Globus pallidus (tissue), 1 donor: ENCODE results near the gene TMCO6.
"Not testable (repeated sequence)": the region's sequence is repeated elsewhere in the genome, so short reads cannot be mapped to it uniquely, and the experiment has no call there.

Source experiments
- DNase-seq: peaks from one replicate; pipeline ENCODE4 v3.0.0-alpha.2; 2015; ENCODE audit warnings: low spot score

TMCO6 gene

GRCh38 chr5:140630292-140631035, 8.8 kb upstream of the TMCO6 start:
- DNase-seq, result no peak

- no peak for DNase-seq
Measured at GRCh38 chr5:140631036-140631417, 8.2 kb upstream of the TMCO6 start.

GRCh38 chr5:140631831-140632365, 7.4 kb upstream of the TMCO6 start:
- no peak for DNase-seq

- DNase-seq, result peak; percentile 41
Measured at GRCh38 chr5:140632366-140633020, 6.8 kb upstream of the TMCO6 start.

- peak; percentile 38 for DNase-seq
Measured at GRCh38 chr5:140633021-140633471, 6.2 kb upstream of the TMCO6 start, which contains the start of gene CD14. TSS of gene CD14 (minus strand) at chr5:140633175. CDS start at chr5:140633071, 104 bp downstream.

- no peak for DNase-seq
Measured at GRCh38 chr5:140633501-140633900, 5.8 kb upstream of the TMCO6 start.

- no peak for DNase-seq
Measured at GRCh38 chr5:140634103-140634502, 5.1 kb upstream of the TMCO6 start.

GRCh38 chr5:140635291-140636257, 3.7 kb upstream of the TMCO6 start:
- no peak for DNase-seq

- DNase-seq, result no peak
Measured at GRCh38 chr5:140637371-140638100, 1.7 kb upstream of the TMCO6 start.

GRCh38 chr5:140638898-140639147, 428 bp upstream of the TMCO6 start:
- DNase-seq, result not testable (repeated sequence)

GRCh38 chr5:140641716-140642115, 2.5 kb downstream of the TMCO6 start:
- no peak for DNase-seq

- no peak for DNase-seq
Measured at GRCh38 chr5:140642718-140643117, 3.5 kb downstream of the TMCO6 start.

- DNase-seq, result no peak
Measured at GRCh38 chr5:140647042-140647419, 7.8 kb downstream of the TMCO6 start.

GRCh38 chr5:140658870-140659269, 19.6 kb downstream of the TMCO6 start:
- DNase-seq, result no peak

- DNase-seq, result not testable (repeated sequence)
Measured at GRCh38 chr5:140660371-140660770, 21.1 kb downstream of the TMCO6 start.

GRCh38 chr5:140664030-140664358, 24.7 kb downstream of the TMCO6 start:
- no peak for DNase-seq

- DNase-seq, result peak; percentile 95
Measured at GRCh38 chr5:140664359-140665119, 25.3 kb downstream of the TMCO6 start, which contains the start of gene WDR55. TSS of gene WDR55 (plus strand) at chr5:140664904. CDS start at chr5:140664913, 9 bp downstream.

GRCh38 chr5:140671035-140671434, 31.8 kb downstream of the TMCO6 start:
- DNase-seq, result not testable (repeated sequence)

GRCh38 chr5:140671472-140672125, 32.3 kb downstream of the TMCO6 start:
- no peak for DNase-seq

- DNase-seq, result peak; percentile 13
Measured at GRCh38 chr5:140672455-140673186, 33.4 kb downstream of the TMCO6 start.
